IgD-negative memory B cell (primary cell): ENCODE data around the gene DUSP11. TPM values are rescaled to one million over a fixed set of nuclear protein-coding genes. Genes with fewer than 3 reads are reported as not detected.
A peak's percentile ranks its signal among the peaks of the same experiment; 100 is the strongest.

ENCODE experiments used
- H3K27ac Mint-ChIP-seq, 3 donors: one replicate each; pipeline ENCODE4 v1.8.0; 2020 to 2022; ENCODE audit warnings: mild to moderate bottlenecking in 3 of 3, mixed read lengths in 3 of 3, moderate library complexity in 1 of 3
- H3K27me3 Mint-ChIP-seq: one replicate; pipeline ENCODE4 v1.8.0; 2021; ENCODE audit warnings: mixed read lengths
- H3K36me3 Mint-ChIP-seq: one replicate; pipeline ENCODE4 v1.8.0; 2020; ENCODE audit warnings: mild to moderate bottlenecking, mixed read lengths
- H3K4me1 Mint-ChIP-seq, 3 donors: one replicate each; pipeline ENCODE4 v1.8.0; 2020 to 2022; ENCODE audit warnings: mixed read lengths in 3 of 3, mild to moderate bottlenecking in 1 of 3
- H3K4me3 Mint-ChIP-seq, 4 donors: one replicate each; pipeline ENCODE4 v1.8.0; 2020 to 2022; ENCODE audit warnings: mild to moderate bottlenecking in 4 of 4, mixed read lengths in 4 of 4, moderate library complexity in 3 of 4
- H3K9me3 Mint-ChIP-seq, 3 donors: one replicate each; pipeline ENCODE4 v1.8.0; 2020 to 2021; ENCODE audit warnings: mixed read lengths in 3 of 3, mild to moderate bottlenecking in 1 of 3
- polyA plus RNA-seq: library from polyadenylated mRNA; unstranded; fragments of 300-500 nt; fragmentation: Illumina TruSeq; gene quantifications from one replicate; pipeline ENCODE4 v1.2.3, GENCODE V29; 2021

Gene DUSP11
- polyA plus RNA-seq = 47.3 TPM

- peaks cover 10 to 18% (median 12%) of the 10 kb centered on the region in 3 donors for H3K4me1 Mint-ChIP-seq
- H3K27me3 Mint-ChIP-seq = no peaks in the 10 kb centered on the region
- no peaks in the 10 kb centered on the region for H3K9me3 Mint-ChIP-seq
Measured at GRCh38 chr2:73779467-73780236, at the start of gene DUSP11. DUSP11 (minus strand) TSS chr2:73780103; CDS start chr2:73779974, 129 bp downstream.

GRCh38 chr2:73828818-73829570 lies 49.1 kb upstream of the DUSP11 start, which contains the start of gene STAMBP:
STAMBP (plus strand) TSS chr2:73828961; CDS start chr2:73830857, 1,896 bp downstream.
- Mint-ChIP-seq H3K4me1 (peaks cover 15 to 43% (median 30%) of the 10 kb centered on the region in 3 donors), H3K4me3 (peak within 1 kb of the TSS; percentile 87 to 99 (median 97)), H3K36me3 (peaks cover 5% of the 10 kb centered on the region), H3K27ac (peak within 1 kb of the TSS; percentile 75 to 99 (median 97)), H3K9me3 (peaks cover 0 to 5% (median 4%) of the 10 kb centered on the region in 3 donors), H3K27me3 (no peaks in the 10 kb centered on the region)

More at GRCh38 chr2:73779467-73780236, at the start of gene DUSP11:
- Mint-ChIP-seq H3K36me3 (no peaks in the 10 kb centered on the region), H3K4me3 (peak within 1 kb of the TSS; percentile 96 to 99 (median 96)), H3K27ac (peak within 1 kb of the TSS; percentile 84 to 99 (median 95))

- Mint-ChIP-seq H3K4me1 (peaks cover 15 to 45% (median 30%) of the 10 kb centered on the region in 3 donors), H3K4me3 (peak overlapping the region; percentile 87 to 99 (median 97)), H3K36me3 (peaks cover 5% of the 10 kb centered on the region), H3K27ac (peak overlapping the region; percentile 75 to 99 (median 97)), H3K9me3 (peaks cover 0 to 5% (median 4%) of the 10 kb centered on the region in 3 donors), H3K27me3 (no peaks in the 10 kb centered on the region)
Measured at GRCh38 chr2:73828389-73828817, 48.5 kb upstream of the DUSP11 start.

GRCh38 chr2:73827660-73828388 lies 47.9 kb upstream of the DUSP11 start:
- H3K4me3 Mint-ChIP-seq = peak overlapping the region; percentile 84 to 99 (median 97)
- H3K4me1 Mint-ChIP-seq = peaks cover 17 to 51% (median 30%) of the 10 kb centered on the region in 3 donors
- H3K27ac Mint-ChIP-seq = peak overlapping the region in 1 of 3 donors; percentile 99
- no peaks in the 10 kb centered on the region for H3K27me3 Mint-ChIP-seq
- peaks cover 5% of the 10 kb centered on the region for H3K36me3 Mint-ChIP-seq
- peaks cover 0 to 4% (median 4%) of the 10 kb centered on the region in 3 donors for H3K9me3 Mint-ChIP-seq

- Mint-ChIP-seq H3K4me3 (peak overlapping the region in 3 of 4 donors; percentile 47 to 84 (median 82)), H3K36me3 (no peaks in the 10 kb centered on the region), H3K27me3 (no peaks in the 10 kb centered on the region), H3K27ac (peak overlapping the region in 1 of 3 donors; percentile 29), H3K9me3 (no peaks in the 10 kb centered on the region), H3K4me1 (peaks cover 23 to 51% (median 29%) of the 10 kb centered on the region in 3 donors)
Measured at GRCh38 chr2:73827018-73827417, 47.1 kb upstream of the DUSP11 start.

GRCh38 chr2:73825408-73825807 lies 45.5 kb upstream of the DUSP11 start:
- H3K36me3 Mint-ChIP-seq = no peaks in the 10 kb centered on the region
- H3K27me3 Mint-ChIP-seq = no peaks in the 10 kb centered on the region
- H3K4me1 Mint-ChIP-seq = peaks cover 26 to 50% (median 27%) of the 10 kb centered on the region in 3 donors
- no peak overlapping the region for H3K27ac Mint-ChIP-seq
- H3K4me3 Mint-ChIP-seq = peak overlapping the region in 1 of 4 donors; percentile 62
- H3K9me3 Mint-ChIP-seq = no peaks in the 10 kb centered on the region

GRCh38 chr2:73823916-73824523 lies 44.1 kb upstream of the DUSP11 start:
- Mint-ChIP-seq H3K4me3 (peak overlapping the region in 1 of 4 donors; percentile 79), H3K9me3 (no peaks in the 10 kb centered on the region), H3K4me1 (peaks cover 18 to 37% (median 19%) of the 10 kb centered on the region in 3 donors), H3K27me3 (no peaks in the 10 kb centered on the region), H3K36me3 (no peaks in the 10 kb centered on the region), H3K27ac (peak overlapping the region in 1 of 3 donors; percentile 17)

GRCh38 chr2:73823416-73823815 lies 43.5 kb upstream of the DUSP11 start:
- H3K27ac Mint-ChIP-seq = no peak overlapping the region
- H3K9me3 Mint-ChIP-seq = no peaks in the 10 kb centered on the region
- no peaks in the 10 kb centered on the region for H3K27me3 Mint-ChIP-seq
- peaks cover 14 to 33% (median 15%) of the 10 kb centered on the region in 3 donors for H3K4me1 Mint-ChIP-seq
- no peaks in the 10 kb centered on the region for H3K36me3 Mint-ChIP-seq
- H3K4me3 Mint-ChIP-seq = peak overlapping the region in 1 of 4 donors; percentile 16

- Mint-ChIP-seq H3K4me1 (peaks cover 14 to 32% (median 15%) of the 10 kb centered on the region in 3 donors), H3K27me3 (no peaks in the 10 kb centered on the region), H3K27ac (no peak overlapping the region), H3K4me3 (peak overlapping the region in 1 of 4 donors; percentile 16), H3K36me3 (no peaks in the 10 kb centered on the region), H3K9me3 (no peaks in the 10 kb centered on the region)
Measured at GRCh38 chr2:73822991-73823390, 43.1 kb upstream of the DUSP11 start.

GRCh38 chr2:73822276-73822675 lies 42.4 kb upstream of the DUSP11 start:
- H3K4me3 Mint-ChIP-seq = no peak overlapping the region
- H3K27me3 Mint-ChIP-seq = no peaks in the 10 kb centered on the region
- H3K27ac Mint-ChIP-seq = no peak overlapping the region
- H3K9me3 Mint-ChIP-seq = no peaks in the 10 kb centered on the region
- peaks cover 8 to 26% (median 13%) of the 10 kb centered on the region in 3 donors for H3K4me1 Mint-ChIP-seq
- H3K36me3 Mint-ChIP-seq = no peaks in the 10 kb centered on the region

- H3K27ac Mint-ChIP-seq = peak overlapping the region in 1 of 3 donors; percentile 88
- no peaks in the 10 kb centered on the region for H3K36me3 Mint-ChIP-seq
- no peak overlapping the region for H3K4me3 Mint-ChIP-seq
- peaks cover 8 to 22% (median 13%) of the 10 kb centered on the region in 3 donors for H3K4me1 Mint-ChIP-seq
- H3K27me3 Mint-ChIP-seq = no peaks in the 10 kb centered on the region
- no peaks in the 10 kb centered on the region for H3K9me3 Mint-ChIP-seq
Measured at GRCh38 chr2:73821669-73822068, 41.8 kb upstream of the DUSP11 start.

- H3K4me3 Mint-ChIP-seq = no peak overlapping the region
- no peaks in the 10 kb centered on the region for H3K9me3 Mint-ChIP-seq
- H3K36me3 Mint-ChIP-seq = no peaks in the 10 kb centered on the region
- peak overlapping the region in 1 of 3 donors; percentile 88 for H3K27ac Mint-ChIP-seq
- H3K27me3 Mint-ChIP-seq = no peaks in the 10 kb centered on the region
- H3K4me1 Mint-ChIP-seq = peaks cover 8 to 22% (median 13%) of the 10 kb centered on the region in 3 donors
Measured at GRCh38 chr2:73821227-73821626, 41.3 kb upstream of the DUSP11 start.

- H3K36me3 Mint-ChIP-seq = no peaks in the 10 kb centered on the region
- peaks cover 2% of the 10 kb centered on the region for H3K27me3 Mint-ChIP-seq
- H3K4me1 Mint-ChIP-seq = peaks cover 8 to 13% (median 10%) of the 10 kb centered on the region in 3 donors
- H3K9me3 Mint-ChIP-seq = no peaks in the 10 kb centered on the region
- no peak overlapping the region for H3K27ac Mint-ChIP-seq
- H3K4me3 Mint-ChIP-seq = no peak overlapping the region
Measured at GRCh38 chr2:73818296-73818695, 38.4 kb upstream of the DUSP11 start.

GRCh38 chr2:73812635-73813034 lies 32.7 kb upstream of the DUSP11 start:
- Mint-ChIP-seq H3K27ac (no peak overlapping the region), H3K36me3 (no peaks in the 10 kb centered on the region), H3K4me3 (no peak overlapping the region), H3K4me1 (no peaks in the 10 kb centered on the region), H3K9me3 (no peaks in the 10 kb centered on the region), H3K27me3 (peaks cover 2% of the 10 kb centered on the region)
